Ishikawa (cell line): ENCODE results near the gene RSPO3.

Experiments
- CEBPB ChIP-seq: IDR thresholded peaks from 2 replicates; pipeline ENCODE4 v1.6.1; 2012
- CREB1 ChIP-seq: IDR thresholded peaks from 2 replicates; pipeline ENCODE4 v1.6.1; 2012; ENCODE audit warnings: low read depth
- EGR1 ChIP-seq: IDR thresholded peaks from 2 replicates; pipeline ENCODE4 v1.6.1; 2012
- EP300 ChIP-seq: IDR thresholded peaks from 2 replicates; pipeline ENCODE4 v1.6.1; 2012; ENCODE audit warnings: borderline replicate concordance
- FOXM1 ChIP-seq: IDR thresholded peaks from 2 replicates; pipeline ENCODE4 v1.6.1; 2012; ENCODE audit warnings: low read depth, borderline replicate concordance
- NFIC ChIP-seq: IDR thresholded peaks from 2 replicates; pipeline ENCODE4 v1.6.1; 2012
- RAD21 ChIP-seq: IDR thresholded peaks from 2 replicates; pipeline ENCODE4 v1.6.1; 2012; ENCODE audit warnings: low read depth
- TAF1 ChIP-seq: IDR thresholded peaks from 2 replicates; pipeline ENCODE4 v1.6.1; 2012; ENCODE audit warnings: low read depth, mild to moderate bottlenecking
- TCF12 ChIP-seq: IDR thresholded peaks from 2 replicates; pipeline ENCODE4 v1.6.1; 2012; ENCODE audit warnings: low read depth
- TEAD4 ChIP-seq: IDR thresholded peaks from 2 replicates; pipeline ENCODE4 v1.6.1; 2012
- YY1 ChIP-seq: IDR thresholded peaks from 2 replicates; pipeline ENCODE4 v1.6.1; 2012; ENCODE audit warnings: low read depth
- ZBTB7A ChIP-seq: IDR thresholded peaks from 2 replicates; pipeline ENCODE4 v1.6.1; 2012; ENCODE audit warnings: low read depth
- TF ChIP-seq, protein P1 (sequence below): IDR thresholded peaks from 2 replicates; pipeline ENCODE4 v1.6.1; 2012; ENCODE audit warnings: low read depth, mild to moderate bottlenecking
- TF ChIP-seq, protein P2 (sequence below): IDR thresholded peaks from 2 replicates; pipeline ENCODE4 v1.6.1; 2012
- TF ChIP-seq, protein P3 (sequence below): IDR thresholded peaks from 2 replicates; pipeline ENCODE4 v1.6.1; 2012

RSPO3 gene

DNA sequence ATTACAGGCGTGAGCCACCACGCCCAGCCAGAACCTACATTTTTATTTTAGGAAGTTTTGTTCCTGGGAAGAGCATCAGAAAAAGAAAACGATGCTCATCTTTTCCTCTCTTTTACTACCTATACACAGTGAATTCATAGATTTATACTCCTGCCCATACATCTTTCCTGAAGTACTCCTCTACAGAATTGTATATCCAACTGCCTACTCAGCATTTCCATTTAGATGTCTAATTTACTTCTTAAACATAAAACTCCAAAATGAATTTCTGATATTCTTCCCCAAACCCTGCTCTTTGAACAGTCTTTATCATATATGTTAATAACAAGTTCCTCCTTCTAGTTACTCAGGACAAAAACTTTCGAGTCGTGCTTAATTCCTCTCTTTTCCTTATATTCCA, 39.8 kb upstream of the RSPO3 start:
- TF ChIP-seq EP300 (no peak), CREB1 (no peak), TCF12 (no peak), RAD21 (no peak), TAF1 (no peak), YY1 (no peak), EGR1 (no peak), ZBTB7A (no peak), NFIC (no peak), CEBPB (no peak), TEAD4 (no peak)
- TF ChIP-seq, protein P1, sequence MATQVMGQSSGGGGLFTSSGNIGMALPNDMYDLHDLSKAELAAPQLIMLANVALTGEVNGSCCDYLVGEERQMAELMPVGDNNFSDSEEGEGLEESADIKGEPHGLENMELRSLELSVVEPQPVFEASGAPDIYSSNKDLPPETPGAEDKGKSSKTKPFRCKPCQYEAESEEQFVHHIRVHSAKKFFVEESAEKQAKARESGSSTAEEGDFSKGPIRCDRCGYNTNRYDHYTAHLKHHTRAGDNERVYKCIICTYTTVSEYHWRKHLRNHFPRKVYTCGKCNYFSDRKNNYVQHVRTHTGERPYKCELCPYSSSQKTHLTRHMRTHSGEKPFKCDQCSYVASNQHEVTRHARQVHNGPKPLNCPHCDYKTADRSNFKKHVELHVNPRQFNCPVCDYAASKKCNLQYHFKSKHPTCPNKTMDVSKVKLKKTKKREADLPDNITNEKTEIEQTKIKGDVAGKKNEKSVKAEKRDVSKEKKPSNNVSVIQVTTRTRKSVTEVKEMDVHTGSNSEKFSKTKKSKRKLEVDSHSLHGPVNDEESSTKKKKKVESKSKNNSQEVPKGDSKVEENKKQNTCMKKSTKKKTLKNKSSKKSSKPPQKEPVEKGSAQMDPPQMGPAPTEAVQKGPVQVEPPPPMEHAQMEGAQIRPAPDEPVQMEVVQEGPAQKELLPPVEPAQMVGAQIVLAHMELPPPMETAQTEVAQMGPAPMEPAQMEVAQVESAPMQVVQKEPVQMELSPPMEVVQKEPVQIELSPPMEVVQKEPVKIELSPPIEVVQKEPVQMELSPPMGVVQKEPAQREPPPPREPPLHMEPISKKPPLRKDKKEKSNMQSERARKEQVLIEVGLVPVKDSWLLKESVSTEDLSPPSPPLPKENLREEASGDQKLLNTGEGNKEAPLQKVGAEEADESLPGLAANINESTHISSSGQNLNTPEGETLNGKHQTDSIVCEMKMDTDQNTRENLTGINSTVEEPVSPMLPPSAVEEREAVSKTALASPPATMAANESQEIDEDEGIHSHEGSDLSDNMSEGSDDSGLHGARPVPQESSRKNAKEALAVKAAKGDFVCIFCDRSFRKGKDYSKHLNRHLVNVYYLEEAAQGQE: no peak
- TF ChIP-seq, protein P2, sequence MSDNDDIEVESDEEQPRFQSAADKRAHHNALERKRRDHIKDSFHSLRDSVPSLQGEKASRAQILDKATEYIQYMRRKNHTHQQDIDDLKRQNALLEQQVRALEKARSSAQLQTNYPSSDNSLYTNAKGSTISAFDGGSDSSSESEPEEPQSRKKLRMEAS: no peak

DNA sequence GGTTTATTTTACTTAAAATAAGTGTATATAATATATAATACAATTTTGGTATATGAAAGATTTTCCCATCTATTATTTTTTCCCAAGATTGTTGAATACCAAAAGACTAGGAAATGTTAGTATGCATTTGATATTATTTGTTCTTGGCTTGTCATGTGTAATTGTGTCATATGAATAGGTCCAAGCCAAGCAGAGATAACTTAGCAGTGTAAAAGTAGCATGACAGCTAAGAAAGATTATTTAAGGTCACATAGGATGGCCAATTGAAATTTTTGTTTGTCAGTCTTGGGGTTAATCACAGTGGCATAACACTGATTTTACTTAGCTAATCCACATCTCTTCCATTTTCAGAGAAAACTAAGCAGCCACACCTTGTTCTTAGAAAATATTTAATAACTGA, 38.8 kb upstream of the RSPO3 start:
- TF ChIP-seq EP300 (no peak), CREB1 (no peak), ZBTB7A (no peak), EGR1 (no peak)

DNA sequence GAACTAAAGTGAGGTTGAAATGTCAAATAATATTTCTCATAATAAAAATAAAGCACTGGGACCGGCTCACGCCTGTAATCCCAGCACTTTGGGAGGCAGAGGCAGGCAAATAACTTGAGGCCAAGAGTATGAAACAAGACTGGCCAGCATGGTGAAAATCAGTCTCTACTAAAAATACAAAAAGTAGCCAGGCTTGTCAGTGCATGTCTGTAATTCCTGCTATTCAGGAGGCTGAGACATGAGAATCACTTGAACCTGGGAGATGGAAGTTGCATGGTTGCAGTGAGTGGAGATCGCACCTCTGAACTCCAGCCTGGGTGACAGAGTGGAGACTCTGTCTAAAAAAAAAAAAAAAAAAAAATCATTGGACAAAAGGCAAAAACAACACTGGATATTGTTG, 38.4 kb upstream of the RSPO3 start:
- TF ChIP-seq CREB1: no peak

DNA sequence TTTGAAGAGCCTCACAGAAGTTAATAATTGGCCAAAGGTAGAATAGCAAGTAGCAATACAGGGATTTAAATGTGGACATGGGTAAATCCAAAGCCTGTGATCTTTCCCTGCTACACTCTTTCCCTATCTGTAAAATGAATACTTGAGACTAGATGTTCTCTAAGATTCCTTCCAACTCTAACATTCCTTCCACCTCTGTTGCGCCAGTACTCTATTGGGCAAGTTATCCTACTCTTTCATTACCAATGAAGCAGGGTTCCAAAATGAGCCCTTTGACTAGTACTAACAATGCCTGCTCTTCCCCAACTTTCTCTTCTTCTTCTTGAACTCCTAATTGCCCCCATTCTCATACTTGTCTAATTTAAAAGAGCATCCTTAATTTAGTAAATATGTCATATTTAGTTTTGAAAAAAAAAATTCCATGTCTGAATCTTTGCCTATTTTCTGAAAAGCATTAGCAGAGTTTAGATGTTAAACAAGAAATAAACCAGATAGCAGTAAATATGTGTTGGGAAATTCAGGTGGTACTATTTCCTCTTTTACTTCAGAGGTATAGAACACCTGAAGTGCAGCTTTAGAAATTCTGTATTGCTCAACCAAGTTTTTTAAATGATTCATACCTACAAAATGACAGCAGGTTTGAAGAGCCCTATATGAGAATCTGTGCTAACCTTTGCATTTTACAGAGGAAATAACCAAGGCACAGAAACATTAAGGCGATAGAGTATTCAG, 35.1 kb upstream of the RSPO3 start:
- TF ChIP-seq, protein P1: no peak
- TF ChIP-seq RAD21 (no peak), TAF1 (no peak), YY1 (no peak), TCF12 (no peak), ZBTB7A (no peak), EP300 (no peak), CREB1 (no peak), TEAD4 (no peak), EGR1 (no peak)
- TF ChIP-seq, protein P2: no peak

DNA sequence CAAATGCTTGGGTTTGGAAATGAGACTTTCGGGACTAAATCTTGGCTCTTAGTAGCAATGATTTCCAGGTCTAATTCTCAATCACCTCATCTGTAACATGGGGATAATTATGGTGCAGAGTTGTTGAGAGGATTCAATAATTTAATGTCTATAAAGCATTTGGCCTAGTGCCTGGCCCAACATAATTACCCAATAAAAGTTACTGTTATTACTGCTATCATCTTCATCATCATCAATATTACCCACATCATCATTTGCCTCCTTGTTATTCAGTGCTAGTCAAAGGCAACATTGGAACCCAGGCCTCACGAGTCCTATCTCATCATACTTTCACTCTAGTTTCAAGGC, 34.5 kb upstream of the RSPO3 start:
- TF ChIP-seq TAF1: no peak
- TF ChIP-seq, protein P3, sequence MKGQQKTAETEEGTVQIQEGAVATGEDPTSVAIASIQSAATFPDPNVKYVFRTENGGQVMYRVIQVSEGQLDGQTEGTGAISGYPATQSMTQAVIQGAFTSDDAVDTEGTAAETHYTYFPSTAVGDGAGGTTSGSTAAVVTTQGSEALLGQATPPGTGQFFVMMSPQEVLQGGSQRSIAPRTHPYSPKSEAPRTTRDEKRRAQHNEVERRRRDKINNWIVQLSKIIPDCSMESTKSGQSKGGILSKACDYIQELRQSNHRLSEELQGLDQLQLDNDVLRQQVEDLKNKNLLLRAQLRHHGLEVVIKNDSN: no peak
- TF ChIP-seq CREB1: no peak
- TF ChIP-seq, protein P2: no peak
- no peak for TF ChIP-seq RAD21
- TF ChIP-seq FOXM1: no peak
- TF ChIP-seq EP300: no peak
- no peak for TF ChIP-seq ZBTB7A
- TF ChIP-seq TCF12: no peak
- TF ChIP-seq YY1: no peak
- no peak for TF ChIP-seq NFIC
- TF ChIP-seq, protein P1: no peak

DNA sequence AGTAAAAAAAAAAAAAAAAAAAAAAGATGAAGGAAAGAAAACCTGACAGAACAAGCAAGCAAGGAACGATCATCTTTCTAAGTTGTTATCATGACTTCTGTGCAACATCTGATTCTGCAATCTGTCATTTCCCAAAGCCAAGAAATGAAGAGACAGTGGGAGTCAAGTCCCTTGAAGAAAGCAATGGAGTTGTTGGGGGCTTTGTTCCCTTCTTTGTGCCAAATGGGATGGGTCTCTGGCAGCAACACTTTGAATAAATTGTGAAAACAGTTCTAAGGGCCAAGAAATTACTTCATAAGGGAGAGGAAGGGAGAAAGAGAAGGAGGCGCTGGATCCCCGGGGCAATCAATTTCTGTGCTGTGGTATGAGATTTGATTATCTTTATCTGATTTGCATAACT, 33.3 kb upstream of the RSPO3 start:
- TF ChIP-seq TCF12 (no peak), CEBPB (no peak), TAF1 (no peak), CREB1 (no peak), FOXM1 (no peak), YY1 (no peak), EGR1 (no peak), TEAD4 (no peak), RAD21 (no peak), EP300 (no peak)
- TF ChIP-seq, protein P1: no peak
